Endothelial cell of umbilical vein (primary cell): Measurements from ENCODE around the gene WSB1. TPM values are rescaled to one million over a fixed set of nuclear protein-coding genes. Genes with fewer than 3 reads are reported as not detected.

Experiments
- BruUV-seq: library from RNA; stranded (reverse); fragments of 400-500 nt; replicated peaks from 2 replicates; lab custom pipeline; 2021; lab: Mats Ljungman, UMichigan
- CTCF ChIA-PET: fragments of 300-600, 350-600 bp; sonication (Branson Sonifier 250); formaldehyde crosslinking; loops from one replicate; lab custom pipeline; 2021; ENCODE audit warnings: antibody characterized with exemption, inconsistent platforms; lab: Charles Lee
- POLR2A ChIA-PET: fragments of 300-600, 350-600 bp; sonication (Branson Sonifier 250); formaldehyde crosslinking; loops from one replicate; lab custom pipeline; 2021; ENCODE audit warnings: antibody characterized with exemption, inconsistent platforms; lab: Charles Lee
- DNase-seq: peaks from one replicate; pipeline ENCODE4 v3.0.0-alpha.2; 2011; ENCODE audit warnings: low read depth, low spot score
- FAIRE-seq: peaks from 2 replicates; lab custom pipeline; 2011; peaks lifted over from hg19 to GRCh38; lab: Jason Lieb, UNC
- H2AFZ ChIP-seq: 2 replicates; pipeline ENCODE4 v1.6.0; 2012; ENCODE audit warnings: low read depth, low read length, control low read depth, inconsistent platforms
- H3K27ac ChIP-seq: 2 replicates; pipeline ENCODE4 v1.5.1; 2011; ENCODE audit warnings: low read depth, mild to moderate bottlenecking, control low read depth, low read length, moderate library complexity; ENCODE audit not compliant: insufficient read depth
- H3K27me3 ChIP-seq, 2 experiments: 2 replicates each; pipeline versions ENCODE4 v1.6.0 to v1.6.1; 2011; ENCODE audit warnings: low read length in 2 of 2, mixed read lengths in 1 of 2; ENCODE audit not compliant: control insufficient read depth in 2 of 2, insufficient read depth in 2 of 2
- H3K36me3 ChIP-seq, 2 experiments: 2 replicates in 1 of 2; 3 replicates in 1 of 2; pipeline ENCODE4 v1.5.1; 2011; ENCODE audit warnings: low read length in 2 of 2, mild to moderate bottlenecking in 1 of 2, moderate library complexity in 1 of 2; ENCODE audit not compliant: control insufficient read depth in 2 of 2, insufficient read depth in 2 of 2; ENCODE audit errors: extremely low read depth in 1 of 2
- H3K4me1 ChIP-seq: 3 replicates; pipeline ENCODE4 v1.5.1; 2011; ENCODE audit warnings: mild to moderate bottlenecking, low read length; ENCODE audit not compliant: control insufficient read depth, insufficient read depth; ENCODE audit errors: extremely low read depth
- H3K4me2 ChIP-seq: 2 replicates; pipeline ENCODE4 v1.6.1; 2011; ENCODE audit warnings: low read length, control low read depth, mixed read lengths; ENCODE audit not compliant: insufficient read depth
- H3K4me3 ChIP-seq, 3 experiments: fragments of 200-600 bp in 1 of 3; sonication (generic), shearing (Covaris generic) in 1 of 3; replicated peaks in 1 of 3; 2 replicates each; pipeline ENCODE4 v1.5.1; 2011 to 2016; ENCODE audit warnings: control low read depth in 3 of 3, low read length in 3 of 3, mild to moderate bottlenecking in 2 of 3, inconsistent platforms in 1 of 3, low read depth in 1 of 3, moderate library complexity in 1 of 3; ENCODE audit not compliant: insufficient read depth in 1 of 3
- H3K79me2 ChIP-seq: 2 replicates; pipeline ENCODE4 v1.6.0; 2012; ENCODE audit warnings: low read length, inconsistent platforms; ENCODE audit not compliant: control insufficient read depth, insufficient read depth
- H3K9ac ChIP-seq: replicated peaks from 2 replicates; pipeline ENCODE3; 2011; ENCODE audit warnings: low read length, control low read depth; ENCODE audit not compliant: insufficient read depth; ENCODE audit errors: extremely low read depth
- H3K9me1 ChIP-seq: replicated peaks from 3 replicates; pipeline ENCODE4 v1.6.0; 2011; ENCODE audit warnings: mild to moderate bottlenecking, low read length; ENCODE audit not compliant: control insufficient read depth, insufficient read depth; ENCODE audit errors: extremely low read depth
- H3K9me3 ChIP-seq: replicated peaks from 2 replicates; pipeline ENCODE4 v1.5.1; 2012; ENCODE audit warnings: low read length, inconsistent platforms; ENCODE audit not compliant: control insufficient read depth, insufficient read depth
- H4K20me1 ChIP-seq: replicated peaks from 2 replicates; pipeline ENCODE3; 2011; ENCODE audit warnings: mild to moderate bottlenecking, low read length; ENCODE audit not compliant: control insufficient read depth, insufficient read depth; ENCODE audit errors: extremely low read depth
- FOS ChIP-seq: IDR thresholded peaks from 2 replicates; pipeline ENCODE4 v1.6.1; 2011; ENCODE audit warnings: mild to moderate bottlenecking, low read length, moderate library complexity, borderline replicate concordance; ENCODE audit not compliant: insufficient read depth
- GATA2 ChIP-seq: IDR thresholded peaks from 2 replicates; pipeline ENCODE4 v1.7.0; 2011; ENCODE audit warnings: low read depth, mild to moderate bottlenecking, moderate library complexity, mixed read lengths, low read length; ENCODE audit not compliant: insufficient read length, insufficient read depth
- JUN ChIP-seq: IDR thresholded peaks from 2 replicates; pipeline ENCODE4 v1.6.1; 2011; ENCODE audit warnings: borderline replicate concordance, low read depth; ENCODE audit not compliant: insufficient read length, insufficient read depth
- POLR2A ChIP-seq: IDR thresholded peaks from 2 replicates; pipeline ENCODE4 v1.6.1; 2012; ENCODE audit warnings: low read depth, mild to moderate bottlenecking, control low read depth, low read length
- POLR2AphosphoS5 ChIP-seq: IDR thresholded peaks from 2 replicates; pipeline ENCODE4 v1.6.1; 2012; ENCODE audit warnings: low read depth, mild to moderate bottlenecking, control low read depth, low read length, moderate library complexity; ENCODE audit not compliant: insufficient read depth
- dilution Hi-C: fragments of 300-500 bp; cut with MboI; formaldehyde crosslinking; loops from one replicate; pipeline ENCODE4 v1.15.0; 2019; ENCODE audit warnings: low sequenced_read_pairs; ENCODE audit not compliant: extremely low pct_ligation_motif_present
- intact Hi-C: fragments of 100-400 bp; cut with micrococcal nuclease; formaldehyde crosslinking; loops from one replicate; pipeline ENCODE4 v1.10.0; 2022
- polyA plus RNA-seq, 4 experiments: library from polyadenylated mRNA; depleted of rRNA in 3 of 4; stranded (reverse) in 3 of 4; unstranded in 1 of 4; fragments of >200 nt; gene quantifications; 2 replicates each; pipeline versions ENCODE4 v1.2.1 to v1.2.3, GENCODE V29; 2011 to 2012; ENCODE audit warnings: missing spikeins in 1 of 4
- total RNA-seq: library from RNA; stranded (reverse); gene quantifications from 2 replicates; pipeline ENCODE4 v1.2.3, GENCODE V29; 2021

The WSB1 gene
- total and polyA plus RNA-seq, 2 donors (not counting 3 experiments of a cell fraction or from before 2014, with no cell fraction given) = 471 to 736 TPM

DNA sequence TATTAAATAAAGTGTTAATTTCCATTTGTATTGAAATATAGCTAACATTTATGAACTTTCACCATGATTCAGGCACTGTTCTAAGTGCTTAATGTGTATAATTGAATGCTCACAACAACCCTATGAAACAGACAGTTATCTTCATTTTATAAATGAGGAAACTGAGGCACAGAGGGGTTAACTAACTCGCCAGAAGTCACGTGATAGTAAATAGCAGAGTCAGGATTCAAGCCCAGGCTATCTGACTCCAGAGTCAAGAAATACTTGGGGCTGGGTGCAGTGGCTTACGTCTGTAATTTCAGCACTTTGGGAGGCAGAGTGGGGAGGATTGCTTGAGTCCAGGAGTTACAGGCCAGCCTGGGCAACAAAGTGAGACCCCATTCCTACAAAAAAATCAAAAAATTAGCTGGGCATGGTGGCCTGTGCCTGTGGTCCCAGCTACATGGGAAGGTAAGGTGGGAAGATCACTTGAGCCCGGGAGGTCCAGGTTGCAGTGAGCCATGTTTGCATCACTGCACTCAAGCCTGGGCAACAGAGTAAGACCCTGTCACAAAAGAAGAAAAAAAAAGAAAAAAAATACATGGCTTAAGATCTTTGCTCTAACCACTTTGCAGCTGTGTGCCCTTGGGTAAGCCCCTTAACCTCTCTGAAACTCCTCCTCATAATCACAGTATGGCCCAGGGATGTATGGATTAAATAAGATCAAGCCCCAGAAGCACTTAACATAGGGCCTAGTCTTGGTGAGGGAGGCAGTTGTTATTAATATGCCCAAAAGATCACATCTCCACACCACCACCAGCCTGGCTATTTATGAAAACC lies 29.0 kb downstream of the WSB1 start:
- dilution Hi-C loops (no loop called here), intact Hi-C loops (loop anchor here (1.0 kb wide), 1 partner anchor 10 kb away; no protein-coding TSS in a partner anchor)
- Histone ChIP-seq H3K9me3 (no peaks in the 10 kb centered on the region), H3K36me3 (peaks cover 0 to 9% of the 10 kb centered on the region in 2 experiments), H3K9ac (no peak overlapping the region), H2AFZ (no peak overlapping the region), H3K4me1 (peaks cover 12% of the 10 kb centered on the region), H3K9me1 (no peaks in the 10 kb centered on the region), H3K79me2 (no peaks in the 10 kb centered on the region), H3K4me2 (peak overlapping the region; percentile 8), H4K20me1 (no peaks in the 10 kb centered on the region), H3K27ac (no peak overlapping the region), H3K27me3 (no peaks in the 10 kb centered on the region), H3K4me3 (no peak overlapping the region)
- BruUV-seq = no TSS peak
- no peak for FAIRE-seq
- DNase-seq = peak; percentile 38
- POLR2A ChIA-PET = interaction anchor here (0.5 to 0.6 kb wide), 2 partner anchors 13 to 37 kb away, joined by 5 to 6 read pairs; no protein-coding TSS in a partner anchor
- no peak for TF ChIP-seq FOS
- TF ChIP-seq POLR2AphosphoS5 = peak; percentile 10
- peak; percentile 69 for TF ChIP-seq POLR2A
- TF ChIP-seq JUN = no peak
- no peak for TF ChIP-seq GATA2
- CTCF ChIA-PET = interaction anchor here (0.6 to 5.5 kb wide), 5 partner anchors 19 to 277 kb away, joined by 3 to 19 read pairs (median 4); no protein-coding TSS in a partner anchor
